CD4-positive, alpha-beta T cell treated with Interleukin-4 for 1 hour (primary cell): ENCODE results near the gene PLPP3.

ENCODE experiments used
- DNase-seq, 2 donors: peaks; one replicate each; pipeline ENCODE4 v3.0.0-alpha.2; 2020 to 2022

PLPP3 gene

GRCh38 chr1:56575865-56576264 is 3.5 kb downstream of the PLPP3 start:
- no peak for DNase-seq

GRCh38 chr1:56574794-56575193 is 4.6 kb downstream of the PLPP3 start:
- no peak for DNase-seq

GRCh38 chr1:56573311-56573710 is 6.1 kb downstream of the PLPP3 start:
- no peak for DNase-seq

- no peak for DNase-seq
Measured at GRCh38 chr1:56572334-56573050, 6.9 kb downstream of the PLPP3 start.

GRCh38 chr1:56571448-56571847 is 7.9 kb downstream of the PLPP3 start:
- DNase-seq: no peak

GRCh38 chr1:56570924-56571372 is 8.4 kb downstream of the PLPP3 start:
- no peak for DNase-seq

GRCh38 chr1:56569661-56570060 is 9.7 kb downstream of the PLPP3 start:
- no peak for DNase-seq

- DNase-seq: no peak
Measured at GRCh38 chr1:56566994-56567393, 12.4 kb downstream of the PLPP3 start.

GRCh38 chr1:56566061-56566744 is 13.2 kb downstream of the PLPP3 start:
- no peak for DNase-seq

GRCh38 chr1:56564615-56565014 is 14.7 kb downstream of the PLPP3 start:
- DNase-seq: no peak

- no peak for DNase-seq
Measured at GRCh38 chr1:56563568-56563967, 15.8 kb downstream of the PLPP3 start.

GRCh38 chr1:56562891-56563452 is 16.4 kb downstream of the PLPP3 start:
- no peak for DNase-seq

GRCh38 chr1:56561227-56562019 is 17.9 kb downstream of the PLPP3 start:
- no peak for DNase-seq

GRCh38 chr1:56557746-56558145 is 21.6 kb downstream of the PLPP3 start:
- DNase-seq: no peak

GRCh38 chr1:56555448-56555847 is 23.9 kb downstream of the PLPP3 start:
- no peak for DNase-seq

- DNase-seq: no peak
Measured at GRCh38 chr1:56553046-56553445, 26.3 kb downstream of the PLPP3 start.

GRCh38 chr1:56552349-56552748 is 27.0 kb downstream of the PLPP3 start:
- no peak for DNase-seq

GRCh38 chr1:56551691-56552090 is 27.7 kb downstream of the PLPP3 start:
- DNase-seq: no peak

GRCh38 chr1:56550859-56551188 is 28.5 kb downstream of the PLPP3 start:
- no peak for DNase-seq

- DNase-seq: no peak
Measured at GRCh38 chr1:56550138-56550858, 29.1 kb downstream of the PLPP3 start.

GRCh38 chr1:56548571-56548970 is 30.8 kb downstream of the PLPP3 start:
- DNase-seq: no peak

- no peak for DNase-seq
Measured at GRCh38 chr1:56547977-56548376, 31.4 kb downstream of the PLPP3 start.

- no peak for DNase-seq
Measured at GRCh38 chr1:56547473-56547872, 31.9 kb downstream of the PLPP3 start.
